ENCODE results near the gene ANKRD65.

ANKRD65 gene

DNA sequence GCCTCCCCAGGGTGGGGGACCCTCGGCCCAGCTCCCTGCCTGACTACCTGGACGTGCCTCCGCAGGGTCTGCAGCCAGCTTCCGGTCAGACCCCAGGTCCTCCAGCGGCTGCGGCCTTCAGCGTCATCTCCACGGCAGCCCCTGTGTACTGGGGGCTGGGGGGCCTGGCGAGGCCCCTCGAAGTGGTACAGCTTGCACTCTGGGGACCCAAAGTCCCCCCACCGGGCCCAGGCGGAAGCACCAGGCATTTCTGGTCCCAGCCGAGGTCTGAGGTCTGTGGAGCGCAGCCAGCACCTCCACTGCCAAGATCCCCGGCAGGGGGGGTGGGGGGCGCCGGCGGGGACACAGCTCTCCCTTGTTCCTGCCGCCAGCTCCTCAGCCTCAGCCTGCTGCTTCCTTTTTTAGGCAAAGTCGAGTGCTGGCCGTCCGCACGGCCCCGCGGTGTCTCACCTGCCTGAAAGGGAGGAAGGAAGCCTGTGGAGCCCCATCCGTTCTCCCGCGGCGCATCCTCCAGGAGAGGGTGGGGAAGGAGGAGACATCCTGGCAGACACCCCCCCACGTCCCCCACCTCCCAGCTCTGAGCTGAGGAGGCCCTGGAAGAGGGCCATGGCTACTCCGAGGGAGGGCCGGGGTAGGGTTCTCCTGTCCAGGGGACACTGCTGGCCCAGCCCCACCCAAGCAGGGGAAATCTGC lies 13.2 kb upstream of the ANKRD65 start:
- in situ Hi-C loops (cut with HindIII; ENCODE audit: low sequenced_read_pairs), result no loop called here
- no peak overlapping the region for H3K4me3 ChIP-seq (ENCODE audit: low read depth, low read length)
- TF ChIP-seq, protein P1, sequence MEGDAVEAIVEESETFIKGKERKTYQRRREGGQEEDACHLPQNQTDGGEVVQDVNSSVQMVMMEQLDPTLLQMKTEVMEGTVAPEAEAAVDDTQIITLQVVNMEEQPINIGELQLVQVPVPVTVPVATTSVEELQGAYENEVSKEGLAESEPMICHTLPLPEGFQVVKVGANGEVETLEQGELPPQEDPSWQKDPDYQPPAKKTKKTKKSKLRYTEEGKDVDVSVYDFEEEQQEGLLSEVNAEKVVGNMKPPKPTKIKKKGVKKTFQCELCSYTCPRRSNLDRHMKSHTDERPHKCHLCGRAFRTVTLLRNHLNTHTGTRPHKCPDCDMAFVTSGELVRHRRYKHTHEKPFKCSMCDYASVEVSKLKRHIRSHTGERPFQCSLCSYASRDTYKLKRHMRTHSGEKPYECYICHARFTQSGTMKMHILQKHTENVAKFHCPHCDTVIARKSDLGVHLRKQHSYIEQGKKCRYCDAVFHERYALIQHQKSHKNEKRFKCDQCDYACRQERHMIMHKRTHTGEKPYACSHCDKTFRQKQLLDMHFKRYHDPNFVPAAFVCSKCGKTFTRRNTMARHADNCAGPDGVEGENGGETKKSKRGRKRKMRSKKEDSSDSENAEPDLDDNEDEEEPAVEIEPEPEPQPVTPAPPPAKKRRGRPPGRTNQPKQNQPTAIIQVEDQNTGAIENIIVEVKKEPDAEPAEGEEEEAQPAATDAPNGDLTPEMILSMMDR (IDR thresholded peaks at IDR 0.05; ENCODE audit: low read depth, low read length), result peak; percentile 1
- peak; percentile 56 for DNase-seq (ENCODE audit: low read depth, low spot score)

DNA sequence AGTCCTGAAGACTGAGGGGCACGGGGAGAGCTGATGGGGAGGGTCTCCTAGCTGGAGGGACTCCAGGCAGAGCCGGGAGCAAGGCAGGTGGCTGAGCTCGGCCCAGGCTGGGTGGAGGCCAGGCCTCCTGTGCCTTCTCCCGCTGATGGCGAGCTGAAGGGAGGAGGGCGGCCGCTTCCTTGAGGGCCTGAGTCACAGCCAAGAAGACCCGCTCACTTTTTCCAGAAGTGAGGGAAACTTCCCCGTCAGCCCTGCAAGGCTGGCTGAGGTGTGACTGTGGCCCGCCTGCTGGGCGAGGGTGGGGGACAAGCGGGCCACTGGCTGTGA lies 12.7 kb upstream of the ANKRD65 start:
- in situ Hi-C loops (cut with HindIII; ENCODE audit: low sequenced_read_pairs), result no loop called here
- peak; percentile 73 for DNase-seq (ENCODE audit: low read depth, low spot score)
- TF ChIP-seq, protein P1 (IDR thresholded peaks at IDR 0.05; ENCODE audit: low read depth, low read length), result no peak
- H3K4me3 ChIP-seq (ENCODE audit: low read depth, low read length), result no peak overlapping the region

DNA sequence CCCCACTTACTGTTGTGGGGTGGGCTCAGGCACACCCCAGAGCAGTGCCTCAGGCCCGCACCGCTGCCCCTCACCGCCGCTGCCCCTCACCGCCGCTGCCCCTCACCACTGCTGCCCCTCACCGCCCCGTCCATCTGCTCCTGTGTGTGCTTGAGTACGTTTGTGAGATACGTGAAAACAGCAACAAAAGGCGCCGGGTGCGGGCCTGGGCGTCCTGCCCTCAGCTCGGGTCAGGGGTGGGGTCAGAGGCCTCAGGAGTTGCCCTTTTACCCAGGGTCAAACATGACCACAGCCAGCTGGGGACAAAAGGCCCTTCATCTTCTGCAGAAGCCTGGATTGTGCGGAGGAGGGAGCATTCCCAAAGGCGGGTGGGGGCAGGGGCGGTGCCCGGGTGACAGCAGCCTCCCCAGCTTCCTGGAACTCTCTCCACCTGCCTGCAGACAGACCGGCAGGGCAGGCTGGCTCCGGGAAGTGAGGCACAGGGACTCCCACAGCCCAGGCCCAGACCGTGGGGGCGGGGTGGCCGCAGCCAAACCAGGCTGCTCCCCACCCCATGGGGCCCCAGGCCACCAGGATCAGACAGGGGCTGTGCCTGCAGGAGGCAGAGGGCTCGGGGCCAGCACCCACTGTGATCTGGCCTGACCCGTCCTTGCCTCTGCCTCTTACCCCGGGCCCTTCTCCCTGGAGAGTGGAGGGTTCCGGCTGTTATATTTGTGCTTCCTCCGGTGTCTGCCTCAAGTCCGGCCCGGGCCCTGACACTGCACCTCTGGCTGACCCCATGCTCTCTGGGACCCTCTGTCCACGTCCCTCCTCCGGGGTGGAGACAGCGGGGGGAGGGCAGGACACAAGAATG lies 12.1 kb upstream of the ANKRD65 start:
- in situ Hi-C loops (cut with HindIII; ENCODE audit: low sequenced_read_pairs), result no loop called here
- no peak for DNase-seq (ENCODE audit: low read depth, low spot score)
- TF ChIP-seq, protein P1 (IDR thresholded peaks at IDR 0.05; ENCODE audit: low read depth, low read length), result no peak
- H3K4me3 ChIP-seq (ENCODE audit: low read depth, low read length), result no peak overlapping the region

DNA sequence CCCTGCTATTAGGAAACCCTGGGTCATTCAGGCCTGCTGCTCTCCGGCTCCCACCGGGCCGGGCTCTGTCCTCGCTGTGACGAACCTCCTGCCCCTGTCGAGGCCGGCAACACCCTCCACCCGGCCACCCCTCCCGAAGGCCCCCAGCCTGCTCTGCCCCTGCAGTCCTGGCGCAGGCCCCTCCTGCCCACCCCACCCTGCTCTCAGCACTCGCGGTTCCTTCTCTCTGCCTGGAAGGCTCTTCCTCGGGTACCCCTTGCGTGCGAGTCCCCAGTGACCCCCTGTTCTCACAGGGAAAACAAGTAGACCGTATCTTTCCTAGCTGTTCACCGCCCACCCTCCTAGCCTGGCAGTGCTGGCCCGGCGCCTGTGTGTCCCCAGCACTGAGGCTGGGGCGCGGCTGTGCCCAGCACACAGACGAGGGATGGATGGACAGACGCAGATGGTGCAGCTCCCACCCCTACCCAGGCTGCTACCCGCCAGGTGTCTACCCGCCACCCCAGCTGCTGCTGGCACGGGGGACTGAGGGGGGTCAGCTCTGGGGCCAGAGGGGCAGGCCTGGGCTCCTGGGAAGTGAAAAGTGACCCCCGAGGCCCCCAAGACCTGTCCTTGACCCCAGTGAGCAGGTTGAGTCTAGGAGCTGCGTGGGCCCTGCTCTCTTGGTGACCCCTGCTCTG lies 11.3 kb upstream of the ANKRD65 start:
- no peak overlapping the region for H3K4me3 ChIP-seq (ENCODE audit: low read depth, low read length)
- TF ChIP-seq, protein P1 (IDR thresholded peaks at IDR 0.05; ENCODE audit: low read depth, low read length), result no peak
- in situ Hi-C loops (cut with HindIII; ENCODE audit: low sequenced_read_pairs), result no loop called here
- no peak for DNase-seq (ENCODE audit: low read depth, low spot score)

DNA sequence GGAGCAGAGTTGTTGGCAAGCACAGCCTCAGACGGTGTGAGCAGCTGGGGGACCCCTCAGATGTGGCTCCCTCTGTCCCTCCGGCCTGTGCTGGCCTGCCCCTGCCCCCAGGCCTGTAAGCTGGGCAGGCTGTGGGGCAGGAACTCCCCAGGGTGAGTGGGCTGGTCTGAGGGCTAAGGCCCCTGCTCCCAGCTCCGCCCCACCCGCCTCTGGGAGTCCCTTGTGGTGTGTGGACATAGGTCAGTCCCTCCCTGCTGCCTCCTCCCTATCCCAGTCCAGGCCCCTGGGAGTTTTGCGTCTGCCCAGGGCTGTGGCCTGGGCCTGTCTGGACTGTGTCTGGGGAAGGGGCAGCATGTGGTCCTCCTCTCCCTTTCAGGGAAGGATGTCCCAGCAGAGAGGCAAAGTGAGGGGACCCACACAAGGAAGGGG lies 10.8 kb upstream of the ANKRD65 start:
- in situ Hi-C loops (cut with HindIII; ENCODE audit: low sequenced_read_pairs), result no loop called here
- TF ChIP-seq, protein P1 (IDR thresholded peaks at IDR 0.05; ENCODE audit: low read depth, low read length), result no peak
- DNase-seq (ENCODE audit: low read depth, low spot score), result no peak
- no peak overlapping the region for H3K4me3 ChIP-seq (ENCODE audit: low read depth, low read length)

DNA sequence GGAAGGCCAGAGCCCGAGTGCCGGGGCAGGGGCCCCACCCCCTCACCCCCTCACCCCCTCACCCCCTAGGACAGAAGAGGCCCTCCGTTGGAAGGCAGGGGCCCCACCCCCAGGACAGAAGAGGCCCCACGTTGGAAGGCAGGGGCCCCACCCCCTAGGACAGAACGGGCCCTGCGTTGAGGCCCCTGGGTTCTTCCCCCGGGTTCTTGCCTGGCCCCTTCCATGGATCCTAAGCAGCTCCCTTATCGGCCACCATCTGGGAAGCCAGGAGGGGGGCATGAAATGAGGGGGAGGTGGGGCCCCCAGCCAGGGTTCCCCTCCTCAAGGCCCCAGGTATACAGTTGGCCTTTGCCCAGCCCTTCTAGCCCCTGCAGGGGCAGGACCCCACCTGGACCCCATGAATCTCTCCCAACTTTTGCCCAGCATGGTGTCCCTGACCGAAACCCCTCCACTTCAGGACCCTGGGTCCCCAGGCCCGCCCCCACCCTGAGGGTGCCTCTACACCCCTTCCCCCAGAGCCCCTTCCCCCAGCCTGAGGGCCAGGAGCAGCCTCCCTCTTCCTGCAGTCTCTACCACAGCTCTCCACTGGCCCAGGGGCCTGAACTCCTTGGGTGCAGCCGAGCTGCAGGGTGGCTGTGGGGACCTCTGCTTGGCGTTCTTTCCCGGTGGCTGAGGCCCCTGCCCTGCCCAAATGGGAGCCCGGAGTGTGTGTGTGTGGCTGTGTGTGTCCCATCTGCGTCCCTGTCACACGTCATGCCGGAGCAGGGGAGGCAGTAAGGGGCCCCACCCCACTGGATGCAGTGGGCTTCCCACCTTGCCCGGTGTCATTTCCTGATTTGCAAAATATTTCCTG lies 10.1 kb upstream of the ANKRD65 start:
- in situ Hi-C loops (cut with HindIII; ENCODE audit: low sequenced_read_pairs), result no loop called here
- TF ChIP-seq, protein P1 (IDR thresholded peaks at IDR 0.05; ENCODE audit: low read depth, low read length), result no peak
- no peak for DNase-seq (ENCODE audit: low read depth, low spot score)
- no peak overlapping the region for H3K4me3 ChIP-seq (ENCODE audit: low read depth, low read length)
